GM18870 (cell line): ENCODE results near the gene LMCD1.

Experiments used
- ATAC-seq: cut with Tn5 transposase; IDR thresholded peaks from one replicate; pipeline ENCODE4 v1.9.1; 2021; ENCODE audit warnings: moderate library complexity; ENCODE audit not compliant: unreplicated experiment

The LMCD1 gene

GRCh38 chr3:8501371-8502131 lies at the start of gene LMCD1:
Gene LMCD1, plus strand, starts transcription at chr3:8501823. Its CDS starts 116 bp downstream, at chr3:8501939.
- peak; percentile 90 for ATAC-seq

- ATAC-seq = no peak
Measured at GRCh38 chr3:8452112-8452511, 49.5 kb upstream of the LMCD1 start.

GRCh38 chr3:8453153-8453552 lies 48.5 kb upstream of the LMCD1 start:
- no peak for ATAC-seq

GRCh38 chr3:8455526-8456411 lies 45.9 kb upstream of the LMCD1 start:
- no peak for ATAC-seq

- ATAC-seq = no peak
Measured at GRCh38 chr3:8456412-8456811, 45.2 kb upstream of the LMCD1 start.

- no peak for ATAC-seq
Measured at GRCh38 chr3:8457039-8457438, 44.6 kb upstream of the LMCD1 start.

- ATAC-seq = no peak
Measured at GRCh38 chr3:8458238-8458661, 43.4 kb upstream of the LMCD1 start.

GRCh38 chr3:8458711-8459110 lies 42.9 kb upstream of the LMCD1 start:
- ATAC-seq = no peak

- ATAC-seq = no peak
Measured at GRCh38 chr3:8460050-8460708, 41.4 kb upstream of the LMCD1 start.

- ATAC-seq = no peak
Measured at GRCh38 chr3:8460815-8461456, 40.7 kb upstream of the LMCD1 start.

GRCh38 chr3:8464668-8465067 lies 37.0 kb upstream of the LMCD1 start:
- ATAC-seq = no peak

- no peak for ATAC-seq
Measured at GRCh38 chr3:8466526-8466925, 35.1 kb upstream of the LMCD1 start.

- ATAC-seq = no peak
Measured at GRCh38 chr3:8470801-8471200, 30.8 kb upstream of the LMCD1 start.

- ATAC-seq = no peak
Measured at GRCh38 chr3:8472549-8472948, 29.1 kb upstream of the LMCD1 start.

- ATAC-seq = no peak
Measured at GRCh38 chr3:8473029-8473428, 28.6 kb upstream of the LMCD1 start.

- ATAC-seq = no peak
Measured at GRCh38 chr3:8473990-8474389, 27.6 kb upstream of the LMCD1 start.

- no peak for ATAC-seq
Measured at GRCh38 chr3:8474991-8475390, 26.6 kb upstream of the LMCD1 start.

GRCh38 chr3:8480699-8481098 lies 20.9 kb upstream of the LMCD1 start:
- ATAC-seq = no peak

GRCh38 chr3:8481380-8481779 lies 20.2 kb upstream of the LMCD1 start:
- ATAC-seq = no peak

GRCh38 chr3:8482263-8482662 lies 19.4 kb upstream of the LMCD1 start:
- no peak for ATAC-seq
